Lung (tissue), 12 donors: ENCODE data around the gene MCRIP1. TPM values are rescaled to one million over a fixed set of nuclear protein-coding genes. Genes with fewer than 3 reads are reported as not detected.

Source experiments
- ATAC-seq: fragments of 200-7000 bp; cut with Tn5 transposase; one replicate; pipeline ENCODE4 v1.9.1; 2020; ENCODE audit warnings: moderate number of reproducible peaks; ENCODE audit not compliant: insufficient read depth, low FRiP score
- DNase-seq, 3 donors: peaks; one replicate each; pipeline ENCODE4 v3.0.0-alpha.2; 2013 to 2017
- H3K27ac ChIP-seq, 2 donors: one replicate each; pipeline ENCODE4 v1.5.1; 2013; ENCODE audit warnings: mild to moderate bottlenecking in 2 of 2, moderate library complexity in 2 of 2, control low read depth in 1 of 2, inconsistent platforms in 1 of 2, low read depth in 1 of 2, low read length in 1 of 2
- H3K27me3 ChIP-seq, 3 donors: one replicate each; pipeline ENCODE4 v1.5.1; 2013; ENCODE audit warnings: low read length in 2 of 3; ENCODE audit not compliant: control insufficient read depth in 3 of 3, insufficient read depth in 3 of 3
- H3K36me3 ChIP-seq, 4 donors: one replicate each; pipeline ENCODE4 v1.5.1; 2013; ENCODE audit warnings: low read length in 4 of 4, mild to moderate bottlenecking in 1 of 4, moderate library complexity in 1 of 4; ENCODE audit not compliant: control insufficient read depth in 4 of 4, insufficient read depth in 4 of 4
- H3K4me1 ChIP-seq, 5 donors: one replicate each; pipeline ENCODE4 v1.5.1; 2013; ENCODE audit warnings: low read length in 5 of 5, mild to moderate bottlenecking in 2 of 5, moderate library complexity in 1 of 5; ENCODE audit not compliant: control insufficient read depth in 5 of 5, insufficient read depth in 5 of 5
- H3K4me3 ChIP-seq: one replicate; pipeline ENCODE4 v1.5.1; 2013; ENCODE audit warnings: mild to moderate bottlenecking, control low read depth, moderate library complexity
- H3K9ac ChIP-seq, 2 donors: one replicate each; pipeline ENCODE4 v1.5.1; 2013; ENCODE audit warnings: low read length in 2 of 2, control low read depth in 1 of 2; ENCODE audit not compliant: insufficient read depth in 1 of 2
- H3K9me3 ChIP-seq, 4 donors: one replicate each; pipeline ENCODE4 v1.5.1; 2013; ENCODE audit warnings: low read length in 3 of 4, mild to moderate bottlenecking in 1 of 4, moderate library complexity in 1 of 4; ENCODE audit not compliant: control insufficient read depth in 4 of 4, insufficient read depth in 3 of 4
- whole genome bisulfite sequencing, 2 donors: extraction: QIAGEN DNeasy Blood & Tissue Kit; methylation state at CpG; one replicate each; pipeline ENCODE4 v1.1.7; 2013; 5-methylcytosine and 5-hydroxymethylcytosine counted together
- polyA plus RNA-seq, 2 donors: library from polyadenylated mRNA; stranded (reverse); fragments of 200-250 nt; gene quantifications; one replicate each; pipeline ENCODE4 v1.2.1, GENCODE V29; 2013
- total RNA-seq, 2 donors: library from RNA; depleted of rRNA in 1 of 2; stranded (reverse); fragments of >200 nt in 1 of 2; gene quantifications; one replicate each; pipeline ENCODE4 v1.2.1, GENCODE V29; 2014 to 2021
- TF ChIP-seq, protein P1 (sequence below): IDR thresholded peaks from 2 replicates; pipeline ENCODE4 v1.5.1; 2012; ENCODE audit warnings: mild to moderate bottlenecking; ENCODE audit errors: control extremely low read depth, extremely low read depth
- donor health status: control.
- donor health status: control.
- donor health status: Bipolar disorder and iron deficiency.
- donor health status: healthy.
- donor health status: DM: yes; HTN: yes; CAD: no.

The MCRIP1 gene
- total and polyA plus RNA-seq, 4 donors, result 47.6 to 188 (median 106) TPM

DNA sequence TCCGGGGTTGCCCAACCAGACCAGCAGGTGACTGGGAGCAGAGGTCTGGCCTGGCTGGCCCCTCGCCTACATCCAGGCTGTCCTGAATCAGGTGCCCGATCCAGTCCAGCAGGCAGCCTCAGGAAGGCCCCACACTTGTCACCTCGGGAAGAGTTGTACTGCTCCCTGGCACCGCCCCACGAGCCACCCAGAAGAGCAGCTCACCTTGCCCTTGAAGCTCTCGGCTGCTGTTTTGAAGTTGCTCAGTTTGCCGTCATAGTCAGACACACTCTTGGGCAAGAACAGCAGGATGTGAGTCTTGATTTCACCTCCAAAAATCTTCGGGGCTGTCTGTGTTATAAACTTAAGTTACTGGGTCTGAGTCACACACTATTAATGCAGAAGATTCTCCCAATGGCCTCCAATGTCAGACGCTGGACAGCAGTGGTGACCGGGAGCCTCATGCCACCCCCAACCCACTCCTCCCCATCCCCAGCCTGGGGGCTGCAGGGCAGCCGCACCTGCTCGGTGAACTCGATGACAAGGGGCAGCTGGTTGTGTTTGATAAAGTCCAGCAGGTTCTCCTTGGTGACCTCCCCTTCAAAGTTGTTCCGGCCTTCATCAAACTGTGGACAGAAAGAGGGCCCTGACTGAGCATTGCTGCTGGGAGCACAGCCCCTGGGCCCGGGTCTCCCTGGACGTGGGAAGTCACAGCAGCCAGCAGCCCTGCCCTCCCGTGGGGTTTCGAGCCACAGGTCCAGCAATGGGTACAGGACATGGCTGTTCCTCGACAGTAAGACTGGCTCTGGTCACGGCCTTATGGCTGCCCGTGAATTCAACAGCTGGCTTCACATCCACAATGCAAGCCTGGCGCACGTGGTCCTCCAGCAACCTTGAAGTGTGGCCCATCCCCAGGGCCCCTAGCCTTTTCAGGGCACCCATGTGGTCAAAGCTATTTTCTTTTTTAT, 13.9 kb upstream of the MCRIP1 start:
- H3K36me3 ChIP-seq, result peaks cover 8 to 68% (median 38%) of the 10 kb centered on the region in 4 donors
- no peaks in the 10 kb centered on the region for H3K4me1 ChIP-seq
- H3K4me3 ChIP-seq, result no peak overlapping the region
- DNase-seq (no peak), ATAC-seq (no peak)
- 87 to 90% methylated on average over 24 of the region's 24 CpGs for WGBS, 2 donors
- no peak overlapping the region for H3K27ac ChIP-seq
- no peaks in the 10 kb centered on the region for H3K9me3 ChIP-seq
- TF ChIP-seq, protein P1, sequence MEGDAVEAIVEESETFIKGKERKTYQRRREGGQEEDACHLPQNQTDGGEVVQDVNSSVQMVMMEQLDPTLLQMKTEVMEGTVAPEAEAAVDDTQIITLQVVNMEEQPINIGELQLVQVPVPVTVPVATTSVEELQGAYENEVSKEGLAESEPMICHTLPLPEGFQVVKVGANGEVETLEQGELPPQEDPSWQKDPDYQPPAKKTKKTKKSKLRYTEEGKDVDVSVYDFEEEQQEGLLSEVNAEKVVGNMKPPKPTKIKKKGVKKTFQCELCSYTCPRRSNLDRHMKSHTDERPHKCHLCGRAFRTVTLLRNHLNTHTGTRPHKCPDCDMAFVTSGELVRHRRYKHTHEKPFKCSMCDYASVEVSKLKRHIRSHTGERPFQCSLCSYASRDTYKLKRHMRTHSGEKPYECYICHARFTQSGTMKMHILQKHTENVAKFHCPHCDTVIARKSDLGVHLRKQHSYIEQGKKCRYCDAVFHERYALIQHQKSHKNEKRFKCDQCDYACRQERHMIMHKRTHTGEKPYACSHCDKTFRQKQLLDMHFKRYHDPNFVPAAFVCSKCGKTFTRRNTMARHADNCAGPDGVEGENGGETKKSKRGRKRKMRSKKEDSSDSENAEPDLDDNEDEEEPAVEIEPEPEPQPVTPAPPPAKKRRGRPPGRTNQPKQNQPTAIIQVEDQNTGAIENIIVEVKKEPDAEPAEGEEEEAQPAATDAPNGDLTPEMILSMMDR, result no peak
- H3K9ac ChIP-seq, result no peak overlapping the region
- no peaks in the 10 kb centered on the region for H3K27me3 ChIP-seq

DNA sequence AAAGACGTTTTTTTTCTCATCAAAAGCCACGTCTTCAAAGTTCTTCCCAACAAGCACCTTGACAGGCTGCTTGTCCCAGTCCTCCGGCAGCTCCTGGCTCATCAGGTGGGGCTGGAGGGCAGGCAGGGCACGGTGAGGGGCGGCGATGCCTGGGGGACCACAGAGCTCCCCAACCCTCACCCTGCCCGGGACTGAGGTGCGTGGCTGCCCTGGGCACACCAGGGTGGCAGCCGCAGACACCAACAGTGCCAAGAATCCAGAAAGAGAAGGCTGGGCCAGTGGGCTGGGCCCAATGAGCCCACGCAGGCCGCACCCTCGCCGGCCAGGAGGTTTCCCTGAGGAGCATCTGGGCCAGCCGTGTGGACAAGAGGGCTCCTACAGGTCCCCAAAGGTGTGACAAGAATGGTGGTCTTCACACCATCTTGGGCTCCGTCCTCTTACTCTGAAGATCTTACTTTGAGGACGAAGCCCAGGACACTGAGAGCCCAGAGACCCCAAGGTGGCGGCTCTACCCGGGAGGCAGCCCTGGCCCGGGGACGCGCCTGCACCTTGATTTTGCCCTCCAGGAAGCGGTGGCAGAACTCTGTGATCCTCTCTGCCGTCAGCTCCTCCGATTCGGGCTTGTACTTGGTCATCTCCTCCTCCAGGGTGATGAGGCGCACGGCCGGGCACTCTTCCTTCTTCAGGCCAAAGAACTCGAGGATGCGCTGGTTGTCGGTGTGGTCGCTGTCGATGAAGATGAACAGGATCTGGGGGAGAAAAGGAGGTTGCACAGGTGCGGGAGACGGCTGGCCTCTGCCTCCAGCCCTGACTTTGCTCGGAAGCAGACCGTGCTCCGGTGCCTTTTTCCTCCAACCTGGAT, 13.0 kb upstream of the MCRIP1 start:
- H3K9me3 ChIP-seq, result no peaks in the 10 kb centered on the region
- no peaks in the 10 kb centered on the region for H3K27me3 ChIP-seq
- H3K36me3 ChIP-seq, result peaks cover 8 to 62% (median 34%) of the 10 kb centered on the region in 4 donors
- DNase-seq (no peak), ATAC-seq (no peak)
- no peak overlapping the region for H3K4me3 ChIP-seq
- no peak overlapping the region for H3K27ac ChIP-seq
- no peak overlapping the region for H3K9ac ChIP-seq
- TF ChIP-seq, protein P1, result no peak
- peaks cover 0 to under 1% (median 0%) of the 10 kb centered on the region in 5 donors for H3K4me1 ChIP-seq
- 94 to 96% methylated on average over 38 of the region's 38 CpGs for WGBS, 2 donors

DNA sequence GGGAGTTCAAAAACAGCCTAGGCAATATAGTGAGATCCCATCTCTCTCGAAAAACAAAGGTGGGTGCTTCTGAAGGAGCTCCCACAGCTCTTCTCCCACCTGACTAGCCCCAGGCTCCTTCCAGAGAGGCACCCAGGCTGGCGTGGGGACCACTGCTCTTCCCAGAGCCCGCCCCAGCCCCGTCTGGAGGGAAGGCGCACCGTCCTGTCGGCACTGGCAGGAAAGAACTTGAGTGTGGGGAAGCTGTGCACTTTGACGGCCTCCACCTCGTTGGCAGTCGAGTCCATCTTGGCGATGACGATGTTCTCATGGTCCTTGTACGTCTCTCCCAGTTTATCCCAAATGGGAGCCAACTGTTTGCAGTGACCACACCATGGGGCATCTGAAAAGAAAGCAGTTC, 12.3 kb upstream of the MCRIP1 start:
- Histone ChIP-seq H3K4me1 (peaks cover 0 to 4% (median 0%) of the 10 kb centered on the region in 5 donors), H3K9me3 (no peaks in the 10 kb centered on the region), H3K9ac (no peak overlapping the region), H3K36me3 (peaks cover 8 to 61% (median 34%) of the 10 kb centered on the region in 4 donors), H3K27ac (no peak overlapping the region), H3K4me3 (no peak overlapping the region), H3K27me3 (no peaks in the 10 kb centered on the region)
- no peak for DNase-seq
- TF ChIP-seq, protein P1, result no peak
- WGBS, 2 donors, result 92% methylated on average over 13 of the region's 13 CpGs
- no peak for ATAC-seq
